IPS-11a (cell line): Measurements from ENCODE around the gene EYS.

Experiments used
- H3K4me3 ChIP-seq: one replicate; pipeline ENCODE4 v1.5.1; 2013; ENCODE audit warnings: low read depth, low read length, control low read depth

Gene EYS

DNA sequence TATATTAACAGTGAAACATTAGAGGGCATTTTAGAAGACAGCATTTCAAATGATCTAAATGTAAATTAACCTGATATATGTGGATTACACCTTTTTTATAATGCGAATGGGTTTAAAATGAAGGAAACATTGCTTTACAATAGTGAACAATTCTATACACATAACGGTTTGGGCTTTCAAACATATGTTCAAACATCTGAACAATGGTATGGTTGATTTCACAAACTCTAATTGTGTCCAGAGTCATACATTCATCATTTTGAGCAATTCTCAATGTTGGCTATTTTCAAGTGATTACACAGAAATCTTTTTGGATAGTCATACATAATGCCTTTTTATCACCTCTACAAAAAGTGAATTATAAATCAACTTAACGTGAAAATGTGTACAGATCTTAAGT lies 1493.3 kb downstream of the EYS start:
- no peak overlapping the region for H3K4me3 ChIP-seq

DNA sequence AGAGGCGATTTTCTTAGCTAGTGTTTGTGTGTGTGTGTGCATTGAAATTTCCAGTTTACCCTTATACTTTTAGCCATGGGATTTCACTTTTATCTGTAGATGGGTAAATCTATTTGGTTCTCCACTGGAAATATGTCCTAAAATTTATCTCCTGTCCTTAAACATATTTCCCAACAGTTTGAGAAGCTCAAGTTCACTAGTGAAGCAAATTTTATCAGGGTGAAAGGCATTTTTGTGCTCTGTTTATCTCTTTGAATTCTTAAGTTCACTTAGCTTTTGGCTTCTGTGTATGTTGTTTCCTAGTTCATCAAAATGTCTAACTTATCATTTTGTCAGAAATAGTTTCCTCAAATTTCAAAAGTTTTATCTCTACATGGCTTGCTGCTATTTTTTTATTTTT lies 1509.8 kb downstream of the EYS start:
- H3K4me3 ChIP-seq = no peak overlapping the region

DNA sequence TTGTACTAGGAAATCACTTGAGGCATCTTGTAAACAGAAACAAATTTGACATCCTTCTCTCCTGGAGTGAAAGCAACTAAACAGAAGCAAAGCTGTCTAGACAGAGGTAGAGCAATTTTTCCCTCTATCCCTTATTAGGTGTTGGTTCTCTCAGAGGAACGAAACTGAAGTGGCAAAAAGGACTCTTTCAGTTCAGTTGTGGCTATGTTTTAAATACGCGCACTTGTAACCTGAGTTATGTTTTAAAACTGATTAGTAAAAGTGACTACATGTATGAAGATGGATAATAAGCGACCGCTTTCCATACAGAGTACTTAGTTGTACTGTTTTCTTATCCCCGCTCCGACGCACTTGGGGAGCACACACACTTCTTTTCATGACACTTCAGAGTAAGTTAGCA lies 1520.4 kb downstream of the EYS start:
- no peak overlapping the region for H3K4me3 ChIP-seq

DNA sequence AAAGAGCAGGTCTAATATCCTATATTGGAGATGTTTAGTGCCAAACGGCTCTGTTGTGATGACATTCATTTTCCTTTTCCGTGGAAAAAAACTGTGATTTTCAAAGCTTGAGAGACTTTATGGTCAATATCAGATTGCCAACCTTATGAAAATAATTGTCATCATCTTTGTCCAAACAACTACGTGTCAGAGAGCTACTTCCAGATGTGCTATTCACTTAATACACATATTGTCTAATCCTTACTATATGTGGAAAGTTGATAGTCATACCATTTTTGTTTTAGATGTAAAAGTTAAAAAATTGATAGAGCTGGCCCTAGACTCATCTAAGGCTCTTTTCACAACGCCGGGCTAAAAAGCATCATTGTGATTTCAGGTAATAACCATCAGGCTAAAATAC lies 1521.4 kb downstream of the EYS start:
- no peak overlapping the region for H3K4me3 ChIP-seq

DNA sequence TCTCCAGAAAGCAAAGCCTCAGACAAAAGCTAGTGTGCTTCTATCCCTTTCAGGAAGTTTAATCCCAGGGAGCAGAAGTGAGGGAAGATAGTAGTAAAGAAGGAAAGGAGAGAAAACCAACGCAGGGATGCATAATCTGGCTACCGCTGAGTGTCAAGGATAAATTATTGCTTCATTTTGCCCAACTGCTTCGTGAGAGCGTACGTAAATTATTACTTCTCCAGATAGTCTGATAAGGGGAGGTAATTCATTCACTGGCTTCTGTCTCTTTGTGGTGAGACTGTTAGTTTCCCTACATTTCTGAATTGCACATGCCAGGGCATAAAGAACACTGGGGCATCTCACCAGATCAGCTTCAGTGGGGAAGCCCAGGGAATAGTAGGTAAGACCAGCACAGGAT lies 1531.7 kb downstream of the EYS start:
- no peak overlapping the region for H3K4me3 ChIP-seq

DNA sequence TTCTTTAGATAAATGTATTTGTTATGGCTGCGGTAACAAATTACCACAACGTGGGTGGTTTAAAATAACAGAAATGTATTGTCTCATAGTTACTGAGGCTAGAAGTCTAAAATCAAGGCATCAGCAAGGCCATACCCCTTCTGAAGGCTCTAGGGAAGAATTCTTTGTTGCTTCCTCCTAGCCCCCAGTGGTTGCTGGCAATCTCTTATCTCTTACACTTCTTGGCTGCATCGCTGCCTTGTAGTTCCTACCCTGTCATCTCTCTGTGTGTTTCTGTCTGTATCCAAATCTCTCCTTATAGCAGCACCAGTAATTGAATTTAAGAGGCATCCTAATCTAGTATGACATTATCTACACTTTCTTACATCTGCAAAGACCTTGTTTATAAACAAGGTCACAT lies 1536.7 kb downstream of the EYS start:
- no peak overlapping the region for H3K4me3 ChIP-seq

DNA sequence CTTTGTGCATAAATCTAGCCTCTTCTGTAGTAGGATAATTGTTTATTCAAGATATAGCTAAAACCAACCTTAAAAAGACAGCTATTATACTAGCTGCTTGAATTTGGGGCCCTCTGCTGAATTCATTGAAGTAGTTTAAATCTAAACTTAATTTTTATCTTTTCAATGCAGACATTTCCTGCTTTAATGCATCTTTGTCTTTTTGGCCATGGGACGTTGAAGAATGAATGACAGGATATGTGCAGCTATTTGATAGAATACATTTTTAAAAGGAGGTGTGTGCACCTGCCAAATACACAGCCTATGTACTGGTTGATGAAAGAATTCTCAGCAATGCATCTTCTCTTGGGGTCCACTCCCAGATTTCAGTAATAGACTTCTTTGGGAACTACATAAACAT lies 1546.5 kb downstream of the EYS start:
- no peak overlapping the region for H3K4me3 ChIP-seq

DNA sequence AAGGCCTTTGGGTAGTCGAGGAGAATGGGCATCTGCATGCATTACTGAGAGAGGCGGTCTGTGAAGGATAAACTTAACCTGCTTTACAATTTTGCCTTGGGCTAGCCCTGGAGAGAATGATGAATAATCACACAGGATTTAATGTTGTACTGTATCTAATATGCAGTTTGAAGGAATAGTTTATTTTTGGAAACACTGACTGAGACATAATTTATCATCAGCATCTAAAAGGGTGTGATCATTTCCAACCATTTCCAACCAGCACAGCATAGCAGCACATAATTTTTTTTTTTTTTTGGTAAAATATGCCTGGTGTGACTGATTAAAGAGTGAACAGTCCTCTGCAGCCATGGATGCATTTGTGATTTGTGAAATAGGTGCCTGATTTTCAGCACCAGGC lies 1552.0 kb downstream of the EYS start:
- H3K4me3 ChIP-seq = no peak overlapping the region

DNA sequence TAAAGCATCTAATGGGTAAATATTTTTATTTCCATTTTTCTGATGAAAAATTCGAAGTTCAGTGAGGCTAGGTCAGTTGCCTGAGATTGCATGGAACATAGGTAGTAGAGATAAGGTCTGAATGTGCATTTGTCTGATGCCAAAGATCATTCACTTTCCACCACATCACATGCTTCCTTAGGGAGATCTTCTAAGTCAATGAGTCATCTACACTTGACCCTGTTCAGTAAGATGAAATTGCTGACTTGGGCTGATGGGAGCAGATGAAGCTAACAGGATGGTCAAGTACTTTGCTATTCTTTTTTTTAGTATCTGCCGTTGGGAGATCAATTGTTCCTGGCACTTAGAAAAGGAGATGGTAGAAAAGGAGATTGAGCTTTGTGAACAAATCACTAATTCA lies 1560.2 kb downstream of the EYS start:
- no peak overlapping the region for H3K4me3 ChIP-seq

DNA sequence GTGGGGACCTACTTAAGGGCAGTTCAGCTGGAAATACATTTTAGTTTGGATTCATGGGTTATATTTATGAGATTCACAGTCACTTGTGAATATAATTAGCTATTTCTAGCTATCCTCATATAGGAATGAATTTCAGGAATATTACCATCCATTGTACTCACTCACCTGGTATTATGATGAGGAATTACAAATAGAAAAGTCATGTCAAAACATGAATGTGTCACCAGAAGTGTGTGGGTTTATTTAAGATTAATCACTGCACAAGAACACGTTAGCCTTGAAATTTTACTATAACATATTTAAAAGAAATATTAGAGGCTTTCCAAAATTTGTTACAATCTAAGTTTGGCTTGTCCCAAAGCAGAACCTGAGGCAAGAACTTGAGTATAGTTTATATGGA lies 1560.9 kb downstream of the EYS start:
- H3K4me3 ChIP-seq = no peak overlapping the region

DNA sequence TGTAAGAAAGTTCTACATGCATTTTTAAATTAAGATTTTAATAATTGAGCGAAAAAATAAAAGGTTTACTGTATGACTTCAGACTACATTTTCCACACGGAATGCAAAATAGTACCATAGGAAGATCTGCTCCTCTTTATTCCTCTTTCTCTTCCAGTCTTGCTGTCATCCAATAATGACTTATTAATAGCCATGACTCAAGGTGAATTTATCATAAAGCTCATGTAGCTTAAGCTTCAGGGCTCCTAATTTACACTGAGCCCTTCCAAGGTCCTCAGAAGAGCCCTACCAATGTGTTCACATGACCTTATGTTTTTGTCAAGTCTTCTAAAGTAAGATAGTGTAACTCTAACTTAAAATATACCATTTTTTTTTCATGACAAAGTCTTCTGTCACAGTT lies 1561.4 kb downstream of the EYS start:
- H3K4me3 ChIP-seq = no peak overlapping the region

DNA sequence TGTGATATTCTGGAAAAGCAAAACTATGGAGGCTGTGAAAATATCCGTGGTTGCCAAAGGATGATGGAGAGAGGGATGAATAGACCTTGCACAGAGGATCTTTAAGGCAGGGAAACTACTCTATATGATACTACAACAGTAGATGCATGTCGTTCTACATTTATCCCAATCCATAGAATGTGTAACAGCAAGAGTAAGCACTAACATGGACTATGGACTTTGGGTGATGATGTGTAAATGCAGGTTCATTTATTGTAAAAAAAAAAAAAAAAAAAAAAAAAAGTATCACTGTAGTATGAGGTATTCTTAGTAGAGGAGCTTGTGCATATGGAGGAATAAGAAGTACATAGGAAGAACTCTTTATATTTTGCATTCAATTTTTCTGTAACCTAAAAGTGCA lies 1563.9 kb downstream of the EYS start:
- no peak overlapping the region for H3K4me3 ChIP-seq

DNA sequence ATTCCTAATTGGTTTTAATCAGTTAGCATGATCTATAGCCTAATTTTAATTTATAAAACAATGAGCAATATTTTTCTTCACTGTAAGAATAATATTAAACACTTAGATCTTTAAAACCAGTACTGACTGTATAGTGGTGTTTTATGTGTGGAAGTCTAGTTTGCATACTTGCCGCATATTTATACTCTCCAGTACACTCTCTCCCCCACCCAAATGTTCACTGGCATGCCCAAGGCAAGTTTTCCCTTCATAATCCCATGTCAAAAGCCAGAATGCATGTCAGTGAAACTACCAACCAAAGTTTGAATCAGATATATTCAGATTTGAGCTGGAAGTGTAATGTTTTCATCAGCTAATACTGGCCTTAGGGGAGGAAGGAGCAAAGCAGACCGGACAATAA lies 1565.3 kb downstream of the EYS start:
- H3K4me3 ChIP-seq = no peak overlapping the region

DNA sequence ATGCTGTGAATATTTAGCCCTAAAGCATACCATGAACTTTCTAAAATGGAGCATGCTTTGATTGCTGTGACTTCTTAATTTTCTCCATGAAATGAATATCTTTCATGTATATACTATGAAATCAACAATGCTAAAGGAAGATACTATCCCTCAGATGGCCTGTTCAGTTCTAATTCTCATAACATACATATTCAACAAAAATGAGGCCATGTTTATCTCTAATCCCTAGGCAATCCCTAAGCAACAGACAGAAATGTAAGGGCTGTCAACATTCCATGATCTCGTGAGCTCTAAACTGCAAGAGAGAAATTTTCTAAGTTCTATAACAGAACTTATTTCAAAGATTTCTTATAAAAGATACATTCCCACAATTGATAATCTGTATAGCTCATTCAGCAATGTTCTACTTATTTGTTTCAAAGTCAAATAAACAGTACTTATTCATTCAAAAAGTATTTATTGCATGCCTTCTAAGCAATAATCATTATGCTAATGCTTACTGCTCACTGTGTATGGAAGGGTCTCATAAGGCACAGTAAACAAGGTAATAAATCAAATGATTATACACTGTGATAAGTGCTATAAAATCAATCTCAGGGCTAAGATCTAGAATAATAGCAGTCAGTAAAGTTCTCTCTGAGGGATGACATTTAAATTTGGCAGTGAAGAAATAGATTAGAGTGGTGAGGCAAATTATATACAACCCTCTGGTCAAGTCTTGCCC lies 1578.6 kb downstream of the EYS start:
- no peak overlapping the region for H3K4me3 ChIP-seq

DNA sequence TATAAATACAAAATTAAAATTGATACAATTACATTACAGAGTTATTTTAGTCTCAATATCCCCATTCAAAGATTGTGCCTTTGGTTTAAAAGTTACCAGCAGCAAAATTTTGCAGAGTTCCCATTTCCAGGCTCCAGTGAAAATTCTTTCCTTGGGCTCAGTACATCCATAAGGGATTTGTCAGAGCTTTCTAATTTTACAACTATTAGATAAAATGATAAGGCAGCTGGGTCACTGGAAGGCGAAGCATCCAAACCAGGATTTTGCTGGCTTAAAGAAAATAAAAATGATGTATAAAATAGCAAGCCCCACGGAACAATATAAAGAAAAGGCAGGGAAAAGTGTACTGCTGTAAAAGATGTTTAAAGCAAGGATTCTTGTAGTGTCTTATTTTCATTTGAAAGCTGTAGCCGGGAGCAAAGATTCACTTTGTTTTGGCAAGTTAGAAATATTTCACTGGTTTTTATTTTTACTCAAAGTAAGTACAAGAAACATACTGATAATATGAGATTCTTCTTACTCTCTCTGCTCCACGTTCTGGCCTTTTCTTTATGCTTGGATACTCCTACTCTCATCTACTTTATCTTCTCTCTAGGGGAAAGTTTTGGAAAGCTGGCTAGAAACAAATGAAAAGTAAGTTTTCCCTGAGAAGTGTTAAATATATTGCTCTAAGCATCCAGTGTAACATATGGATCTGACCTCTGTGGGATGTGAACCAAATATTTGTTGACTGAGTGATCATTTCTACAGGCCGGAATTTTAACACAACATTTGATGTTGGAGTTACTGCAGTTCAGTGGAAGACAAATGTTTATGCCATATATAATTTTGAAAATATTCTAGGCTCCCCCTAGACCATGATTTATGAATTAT lies 1583.0 kb downstream of the EYS start:
- H3K4me3 ChIP-seq = no peak overlapping the region

DNA sequence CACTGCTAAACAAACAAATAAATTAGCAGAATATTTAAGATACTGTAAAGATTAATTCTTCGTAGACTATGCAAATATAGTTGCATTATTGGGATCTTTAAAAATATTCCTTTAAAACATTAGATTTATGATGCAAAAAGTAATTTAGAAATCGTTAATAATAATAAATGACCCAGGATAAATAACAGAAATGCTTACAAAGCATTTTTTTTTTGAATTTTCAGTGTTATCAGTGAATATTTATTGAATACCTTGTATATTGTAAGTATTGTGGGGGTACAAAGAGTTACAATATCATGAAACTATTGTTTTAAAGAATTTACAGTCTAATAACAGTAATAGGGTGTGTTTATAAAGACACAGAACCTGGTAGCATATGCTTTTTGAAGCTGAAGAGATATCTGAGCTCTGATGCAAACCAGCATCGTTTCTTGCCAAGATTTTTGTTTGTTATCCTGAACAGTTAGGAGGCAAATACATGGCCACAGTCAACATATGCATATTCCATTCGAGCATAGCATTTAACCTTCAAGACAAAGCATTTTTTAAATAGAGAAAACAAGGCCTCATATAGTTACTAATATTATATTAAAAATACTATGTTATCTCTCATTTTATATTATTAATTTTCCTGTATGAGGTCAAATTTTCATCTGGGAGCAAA lies 1584.2 kb downstream of the EYS start:
- no peak overlapping the region for H3K4me3 ChIP-seq

DNA sequence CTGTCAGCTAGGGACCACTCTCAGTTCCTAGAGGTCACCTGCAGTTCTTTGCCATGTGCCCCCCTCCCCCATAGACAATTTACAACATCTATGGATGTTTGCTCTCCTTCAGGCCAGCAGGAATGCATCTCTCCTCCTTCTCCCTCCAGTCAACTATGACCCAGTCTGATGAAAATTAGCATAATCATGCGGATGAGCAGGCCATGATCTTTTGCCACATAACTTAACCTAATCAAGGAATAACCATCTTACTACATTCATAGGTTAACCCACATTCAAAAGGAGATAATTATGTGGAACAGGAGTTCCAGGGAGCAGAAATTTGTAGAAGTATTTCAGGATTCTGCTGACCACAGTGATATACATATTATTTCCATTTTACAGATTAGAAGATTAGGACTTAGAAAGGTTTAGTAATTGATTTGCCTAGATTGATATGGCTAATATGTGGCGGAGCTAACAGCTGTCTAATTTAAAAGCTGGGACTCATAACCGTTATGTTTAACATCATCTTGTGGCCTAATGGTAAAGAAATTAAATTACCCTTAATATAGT lies 1585.9 kb downstream of the EYS start:
- no peak overlapping the region for H3K4me3 ChIP-seq

DNA sequence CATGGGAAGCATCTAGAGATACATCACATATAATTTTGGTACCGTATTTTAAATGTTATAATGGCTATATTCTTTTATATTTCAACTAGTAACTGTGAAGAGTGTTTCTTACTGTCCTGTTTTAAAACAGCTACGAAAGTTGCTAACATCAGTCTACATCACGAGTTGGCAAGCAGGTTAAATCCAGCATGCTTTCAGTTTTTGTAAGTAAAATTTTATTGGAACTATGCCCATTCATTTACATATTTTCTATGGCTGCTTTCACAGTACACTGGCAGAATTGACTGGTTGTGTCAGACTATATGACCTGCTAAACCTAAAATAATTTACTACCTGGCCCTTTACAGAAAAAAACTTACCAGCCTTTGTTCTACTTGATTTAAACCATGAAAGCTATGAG lies 1593.3 kb downstream of the EYS start:
- H3K4me3 ChIP-seq = no peak overlapping the region

DNA sequence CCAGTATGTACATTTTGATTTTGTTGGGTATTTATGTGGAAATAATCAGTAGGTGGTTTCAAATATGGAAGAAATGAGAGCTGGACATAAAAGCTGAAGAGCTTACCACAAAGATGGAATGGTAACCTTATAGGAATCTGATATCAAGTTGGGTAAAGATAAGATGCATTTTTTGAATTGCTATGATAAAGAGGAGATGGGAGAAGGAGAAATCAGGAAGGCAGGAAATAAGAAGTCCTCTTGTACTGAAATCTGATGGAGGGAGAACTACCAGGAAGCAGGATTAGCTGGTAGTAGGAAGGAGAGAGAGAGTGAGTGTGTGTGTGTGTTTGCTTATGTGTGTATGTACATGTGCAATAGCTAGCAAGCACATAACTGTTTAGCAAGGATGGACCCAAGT lies 1603.0 kb downstream of the EYS start:
- no peak overlapping the region for H3K4me3 ChIP-seq

DNA sequence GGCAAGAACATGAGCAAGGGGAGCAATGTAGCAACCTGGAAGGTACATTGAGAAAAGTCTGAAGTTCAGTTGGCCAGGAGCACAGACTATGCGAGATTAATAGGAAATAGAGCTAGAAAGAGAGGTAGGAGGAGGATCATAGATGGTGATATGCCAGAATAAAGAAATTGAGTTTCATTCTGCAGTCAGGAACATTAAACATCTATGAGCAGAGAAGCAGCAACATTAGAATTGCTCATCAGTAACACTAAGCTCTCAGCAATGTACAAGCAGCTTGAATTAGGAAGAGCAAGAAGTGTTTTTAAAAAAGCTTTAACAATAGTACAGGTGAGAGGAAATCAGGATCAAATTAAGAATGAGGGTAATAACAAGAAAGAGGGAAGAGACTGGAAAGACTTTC lies 1603.5 kb downstream of the EYS start:
- no peak overlapping the region for H3K4me3 ChIP-seq

DNA sequence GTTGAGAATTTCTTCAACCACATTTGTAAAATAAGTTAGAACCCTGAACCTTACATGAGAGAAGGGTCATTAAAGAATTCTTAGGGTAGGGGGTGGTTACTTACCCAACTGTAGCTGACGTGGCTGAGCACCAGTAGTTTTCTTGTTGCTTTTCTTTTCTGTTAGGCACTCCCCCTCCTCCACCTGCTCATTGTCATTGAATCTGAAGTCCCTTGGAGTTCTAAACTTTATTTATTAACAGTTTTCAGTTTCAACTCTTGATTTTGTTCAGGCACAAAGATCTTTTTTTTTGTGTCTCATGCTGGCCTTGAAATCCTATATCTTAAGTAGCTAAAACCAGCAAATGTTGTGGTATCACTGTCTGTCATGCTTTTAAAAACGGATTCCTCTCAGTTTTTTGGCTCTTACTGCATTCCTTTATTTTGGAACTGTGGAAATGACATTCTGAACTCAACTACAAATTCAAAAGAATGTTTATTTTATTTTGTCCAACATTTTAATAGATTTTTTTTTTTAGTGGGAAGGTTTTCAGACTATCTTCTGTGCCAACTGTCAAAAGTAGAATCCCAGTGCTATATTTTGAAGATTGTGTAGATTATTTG lies 1606.2 kb downstream of the EYS start:
- H3K4me3 ChIP-seq = no peak overlapping the region
